Measurements from ENCODE around the gene GPR25.

GRCh38 chr1:200909757-200910239, 37.0 kb downstream of the GPR25 start:
- TF ChIP-seq CTCF (IDR thresholded peaks at IDR 0.05; ENCODE audit: low read length) (no peak), EZH2 (IDR thresholded peaks at IDR 0.05; ENCODE audit: borderline replicate concordance, low read length) (no peak)

Measured in OCI-LY1 (cell line).